ENCODE results near the gene MCM9. TPM values are rescaled to one million over a fixed set of nuclear protein-coding genes. Genes with fewer than 3 reads are reported as not detected.
"Not testable (repeated sequence)": the region's sequence is repeated elsewhere in the genome, so short reads cannot be mapped to it uniquely, and the experiment has no call there.

The MCM9 gene
- total RNA-seq, 1 donor from 2014 or later: 16.2 TPM

- intact Hi-C loops (cut with micrococcal nuclease): loop anchor here (1.0 to 2.0 kb wide), 10 partner anchors 19 to 492 kb away; partner anchors contain the start of genes ASF1A and CEP85L
These were observed 158.1 kb downstream of the MCM9 start for GRCh38 chr6:118776607-118777549.

- intact Hi-C loops (cut with micrococcal nuclease): no loop called here
These were observed 159.6 kb downstream of the MCM9 start for GRCh38 chr6:118775381-118775780.

GRCh38 chr6:118774581-118774980 is 160.4 kb downstream of the MCM9 start:
- intact Hi-C loops (cut with micrococcal nuclease): no loop called here

GRCh38 chr6:118772886-118773285 is 162.1 kb downstream of the MCM9 start:
- intact Hi-C loops (cut with micrococcal nuclease): no loop called here

GRCh38 chr6:118771253-118771652 is 163.7 kb downstream of the MCM9 start:
- intact Hi-C loops (cut with micrococcal nuclease): no loop called here

- intact Hi-C loops (cut with micrococcal nuclease): no loop called here
These were observed 164.1 kb downstream of the MCM9 start for GRCh38 chr6:118770835-118771234.

GRCh38 chr6:118770112-118770788 is 164.7 kb downstream of the MCM9 start:
- intact Hi-C loops (cut with micrococcal nuclease): no loop called here

- intact Hi-C loops (cut with micrococcal nuclease): loop anchor here (2.0 kb wide), 1 partner anchor 58 kb away; no protein-coding TSS in a partner anchor
These were observed 166.0 kb downstream of the MCM9 start for GRCh38 chr6:118768904-118769325.

- intact Hi-C loops (cut with micrococcal nuclease): loop anchor here (2.0 kb wide), 1 partner anchor 58 kb away; no protein-coding TSS in a partner anchor
These were observed 166.5 kb downstream of the MCM9 start for GRCh38 chr6:118768441-118768840.

GRCh38 chr6:118765316-118765715 is 169.6 kb downstream of the MCM9 start:
- intact Hi-C loops (cut with micrococcal nuclease): not testable (repeated sequence)

GRCh38 chr6:118764766-118765165 is 170.2 kb downstream of the MCM9 start:
- intact Hi-C loops (cut with micrococcal nuclease): no loop called here

Other genes starting within 250 kb of the MCM9 start
- 41.4 and 47.1 TPM in 2 replicates for gene ASF1A, start 41.0 kb downstream of the MCM9 start, total RNA-seq
- 4.8 and 5.5 TPM in 2 replicates for gene FAM184A, start 143.5 kb upstream of the MCM9 start, total RNA-seq